Measurements from ENCODE around the gene TMPRSS13.

DNA sequence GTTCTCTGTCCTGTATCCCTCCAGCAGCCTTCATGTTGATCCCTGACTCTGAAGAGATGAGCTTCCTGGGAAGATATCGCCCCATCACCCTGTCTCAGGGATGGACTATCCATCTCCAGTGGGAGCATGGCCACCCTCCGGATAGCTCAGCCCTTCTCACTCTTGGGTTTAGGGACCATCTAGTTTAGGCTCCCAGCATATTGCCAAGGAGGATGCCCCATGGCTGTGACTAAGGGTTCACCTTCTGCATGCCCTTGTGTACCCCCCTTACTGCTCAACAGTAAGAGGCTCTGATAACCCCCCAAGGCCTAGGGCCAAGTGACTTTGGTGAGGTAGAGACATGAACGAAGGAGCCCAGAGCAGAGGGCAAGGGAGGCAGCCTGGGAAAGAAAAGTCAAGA is 1.3 kb downstream of the TMPRSS13 start:
- TF ChIP-seq, protein P1, sequence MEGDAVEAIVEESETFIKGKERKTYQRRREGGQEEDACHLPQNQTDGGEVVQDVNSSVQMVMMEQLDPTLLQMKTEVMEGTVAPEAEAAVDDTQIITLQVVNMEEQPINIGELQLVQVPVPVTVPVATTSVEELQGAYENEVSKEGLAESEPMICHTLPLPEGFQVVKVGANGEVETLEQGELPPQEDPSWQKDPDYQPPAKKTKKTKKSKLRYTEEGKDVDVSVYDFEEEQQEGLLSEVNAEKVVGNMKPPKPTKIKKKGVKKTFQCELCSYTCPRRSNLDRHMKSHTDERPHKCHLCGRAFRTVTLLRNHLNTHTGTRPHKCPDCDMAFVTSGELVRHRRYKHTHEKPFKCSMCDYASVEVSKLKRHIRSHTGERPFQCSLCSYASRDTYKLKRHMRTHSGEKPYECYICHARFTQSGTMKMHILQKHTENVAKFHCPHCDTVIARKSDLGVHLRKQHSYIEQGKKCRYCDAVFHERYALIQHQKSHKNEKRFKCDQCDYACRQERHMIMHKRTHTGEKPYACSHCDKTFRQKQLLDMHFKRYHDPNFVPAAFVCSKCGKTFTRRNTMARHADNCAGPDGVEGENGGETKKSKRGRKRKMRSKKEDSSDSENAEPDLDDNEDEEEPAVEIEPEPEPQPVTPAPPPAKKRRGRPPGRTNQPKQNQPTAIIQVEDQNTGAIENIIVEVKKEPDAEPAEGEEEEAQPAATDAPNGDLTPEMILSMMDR (IDR thresholded peaks at IDR 0.05; ENCODE audit: poor library complexity), result no peak
- TF ChIP-seq EZH2 (IDR thresholded peaks at IDR 0.05; ENCODE audit: borderline replicate concordance) (no peak), EZH2phosphoT487 (IDR thresholded peaks at IDR 0.05; ENCODE audit: low read depth, severe bottlenecking, unreplicated experiment) (no peak)

All from hepatocyte (in vitro differentiated cells).